Measurements from ENCODE around the gene RNF180. TPM values are rescaled to one million over a fixed set of nuclear protein-coding genes. Genes with fewer than 3 reads are reported as not detected.
A peak's percentile ranks its signal among the peaks of the same experiment; 100 is the strongest.

The RNF180 gene
- total RNA-seq, 1 experiment from 2014 or later: 0.61 TPM

DNA sequence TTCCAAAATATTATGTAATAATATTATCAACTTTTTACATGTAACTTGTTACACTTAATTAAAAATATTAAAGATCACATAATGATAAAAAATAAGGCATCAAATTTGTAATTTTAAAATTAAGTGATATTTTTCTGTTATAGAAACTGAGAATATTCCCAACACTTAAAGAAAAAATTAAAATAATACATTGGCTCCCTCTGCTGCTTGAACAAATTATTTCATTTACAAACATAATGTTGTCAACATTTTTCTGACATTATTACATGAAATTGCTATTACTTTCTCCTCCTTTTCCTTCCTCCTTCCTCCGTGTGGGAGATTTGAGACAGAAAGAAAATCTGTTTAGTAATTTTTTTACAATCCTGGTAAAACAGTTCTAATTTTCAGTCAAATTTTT lies 42.3 kb downstream of the RNF180 start:
- Mint-ChIP-seq H3K27me3 (ENCODE audit: insufficient read depth, unreplicated experiment) (peaks cover 5% of the 10 kb centered on the region), H3K27ac (ENCODE audit: unreplicated experiment) (no peak overlapping the region), H3K4me1 (ENCODE audit: low read depth, unreplicated experiment) (no peaks in the 10 kb centered on the region), H3K9me3 (ENCODE audit: unreplicated experiment) (no peaks in the 10 kb centered on the region), H3K4me3 (ENCODE audit: unreplicated experiment) (no peak overlapping the region), H3K36me3 (ENCODE audit: insufficient read depth, unreplicated experiment) (no peaks in the 10 kb centered on the region)
- no TSS peak for BruUV-seq (replicated peaks)
- Histone ChIP-seq H3K4me3 (ENCODE audit: low read depth, low read length) (no peak overlapping the region), H3K4me1 (no peaks in the 10 kb centered on the region), H3K36me3 (ENCODE audit: control insufficient read depth, insufficient read depth, low read length) (no peaks in the 10 kb centered on the region), H3K9me3 (no peaks in the 10 kb centered on the region), H3K27me3 (replicated peaks; ENCODE audit: control insufficient read depth, insufficient read depth, low read length) (no peaks in the 10 kb centered on the region)
- ChIA-PET CTCF (interaction anchor here (0.6 kb wide), 1 partner anchor 491 kb away, joined by 5 read pairs; no protein-coding TSS in a partner anchor), POLR2A (no interaction called here)
- no peak for DNase-seq
- TF ChIP-seq CTCF (IDR thresholded peaks at IDR 0.05; ENCODE audit: insufficient read depth in 1 of 2, low read depth in 1 of 2, low read length in 1 of 2, severe bottlenecking in 1 of 2, unreplicated experiment in 1 of 2): peak in 1 of 2 experiments; percentile 45
- intact Hi-C loops (cut with micrococcal nuclease; ENCODE audit: unreplicated experiment): loop anchor here (1.0 kb wide), 2 partner anchors 60 to 134 kb away; no protein-coding TSS in a partner anchor

DNA sequence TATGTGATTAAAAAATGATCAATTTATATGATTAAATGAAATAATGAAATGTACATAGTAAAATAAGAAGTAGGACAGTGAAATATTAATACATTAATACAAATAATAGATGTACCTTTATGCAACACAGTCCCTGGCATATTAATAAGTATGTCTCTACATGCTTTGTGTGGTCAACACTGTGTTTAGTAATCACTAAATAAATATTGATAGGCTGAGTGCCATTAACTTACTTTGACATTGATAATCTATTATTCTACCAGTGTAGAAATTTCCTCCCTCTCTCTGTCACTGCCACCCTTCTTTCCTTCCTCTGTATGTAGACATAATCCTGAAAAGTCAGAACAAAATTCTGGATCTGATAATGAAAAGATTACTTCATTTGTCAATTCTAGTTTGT lies 43.7 kb downstream of the RNF180 start:
- POLR2A ChIA-PET: no interaction called here
- no peak overlapping the region for H3K4me3 Mint-ChIP-seq (ENCODE audit: unreplicated experiment)
- H3K4me3 ChIP-seq (ENCODE audit: low read depth, low read length): no peak overlapping the region
- intact Hi-C loops (cut with micrococcal nuclease; ENCODE audit: unreplicated experiment): no loop called here
- H3K36me3 Mint-ChIP-seq (ENCODE audit: insufficient read depth, unreplicated experiment): no peaks in the 10 kb centered on the region
- no TSS peak for BruUV-seq (replicated peaks)
- no peaks in the 10 kb centered on the region for H3K4me1 ChIP-seq
- no peak overlapping the region for H3K27ac Mint-ChIP-seq (ENCODE audit: unreplicated experiment)
- H3K9me3 Mint-ChIP-seq (ENCODE audit: unreplicated experiment): no peaks in the 10 kb centered on the region
- no peak for DNase-seq
- H3K36me3 ChIP-seq (ENCODE audit: control insufficient read depth, insufficient read depth, low read length): no peaks in the 10 kb centered on the region
- no peaks in the 10 kb centered on the region for H3K4me1 Mint-ChIP-seq (ENCODE audit: low read depth, unreplicated experiment)
- no peaks in the 10 kb centered on the region for H3K27me3 ChIP-seq (replicated peaks; ENCODE audit: control insufficient read depth, insufficient read depth, low read length)
- TF ChIP-seq CTCF (IDR thresholded peaks at IDR 0.05; ENCODE audit: insufficient read depth in 1 of 2, low read depth in 1 of 2, low read length in 1 of 2, severe bottlenecking in 1 of 2, unreplicated experiment in 1 of 2): no peak
- peaks cover 5% of the 10 kb centered on the region for H3K27me3 Mint-ChIP-seq (ENCODE audit: insufficient read depth, unreplicated experiment)
- H3K9me3 ChIP-seq: no peaks in the 10 kb centered on the region
- CTCF ChIA-PET: no interaction called here

DNA sequence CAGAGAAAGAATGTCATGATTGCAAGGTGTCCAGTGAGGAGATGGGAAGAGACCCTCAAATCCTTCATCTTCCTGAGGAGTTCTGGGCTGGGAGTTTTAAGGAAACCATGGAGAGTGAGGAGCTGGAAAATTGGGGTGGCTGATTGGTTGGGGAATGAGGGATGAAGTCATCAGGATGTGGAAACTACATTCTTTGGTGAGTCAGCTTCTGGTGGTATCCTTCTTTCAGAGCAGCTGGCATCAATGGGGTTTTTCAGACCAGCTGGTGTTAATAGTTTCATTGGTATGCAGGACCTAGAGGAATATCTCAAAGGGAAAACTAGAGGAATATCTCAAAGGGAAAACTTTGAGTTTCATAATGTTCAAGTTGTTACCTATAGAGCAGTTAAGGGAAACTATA lies 45.2 kb downstream of the RNF180 start:
- no peaks in the 10 kb centered on the region for H3K4me1 Mint-ChIP-seq (ENCODE audit: low read depth, unreplicated experiment)
- POLR2A ChIA-PET: no interaction called here
- BruUV-seq (replicated peaks): no TSS peak
- Histone ChIP-seq H3K9me3 (no peaks in the 10 kb centered on the region), H3K4me1 (no peaks in the 10 kb centered on the region), H3K36me3 (ENCODE audit: control insufficient read depth, insufficient read depth, low read length) (no peaks in the 10 kb centered on the region), H3K27me3 (replicated peaks; ENCODE audit: control insufficient read depth, insufficient read depth, low read length) (no peaks in the 10 kb centered on the region), H3K4me3 (ENCODE audit: low read depth, low read length) (no peak overlapping the region)
- intact Hi-C loops (cut with micrococcal nuclease; ENCODE audit: unreplicated experiment): no loop called here
- H3K27ac Mint-ChIP-seq (ENCODE audit: unreplicated experiment): no peak overlapping the region
- H3K27me3 Mint-ChIP-seq (ENCODE audit: insufficient read depth, unreplicated experiment): peaks cover 2% of the 10 kb centered on the region
- CTCF ChIA-PET: no interaction called here
- TF ChIP-seq CTCF (IDR thresholded peaks at IDR 0.05; ENCODE audit: insufficient read depth in 1 of 2, low read depth in 1 of 2, low read length in 1 of 2, severe bottlenecking in 1 of 2, unreplicated experiment in 1 of 2): no peak
- H3K36me3 Mint-ChIP-seq (ENCODE audit: insufficient read depth, unreplicated experiment): no peaks in the 10 kb centered on the region
- DNase-seq: no peak
- H3K4me3 Mint-ChIP-seq (ENCODE audit: unreplicated experiment): no peak overlapping the region
- no peaks in the 10 kb centered on the region for H3K9me3 Mint-ChIP-seq (ENCODE audit: unreplicated experiment)

Data from Caco-2 (cell line).